ENCODE measurements around the gene SLC39A6.
A peak's percentile ranks its signal among the peaks of the same experiment; 100 is the strongest.
"Not testable (repeated sequence)": the region's sequence is repeated elsewhere in the genome, so short reads cannot be mapped to it uniquely, and the experiment has no call there.

SLC39A6 gene

DNA sequence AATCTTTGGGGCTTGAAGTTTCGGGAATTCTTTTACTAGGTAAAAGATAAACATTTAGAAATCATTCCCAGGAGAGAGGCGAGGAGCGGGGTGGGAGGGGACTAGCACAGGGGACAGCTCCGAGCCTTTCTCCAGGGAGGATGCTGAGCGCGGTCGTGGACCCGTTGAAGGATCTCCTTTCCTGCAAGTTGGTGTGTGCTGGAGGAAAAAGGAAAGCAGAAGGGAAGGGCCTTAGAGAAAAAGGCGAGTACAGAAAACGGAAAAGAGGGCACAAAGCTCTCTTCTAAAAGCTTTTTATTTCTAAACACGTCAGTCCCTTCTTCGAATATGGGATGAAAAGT lies 640 bp downstream of the SLC39A6 start:
- TF ChIP-seq GATA1 (IDR thresholded peaks at IDR 0.05; ENCODE audit: low read depth, low read length) = no peak
- TF ChIP-seq POLR2A (IDR thresholded peaks at IDR 0.05; ENCODE audit: low read length) = no peak
- DNase-seq = peak; percentile 40 to 57

- TF ChIP-seq GATA1 (IDR thresholded peaks at IDR 0.05; ENCODE audit: low read depth, low read length) (no peak), POLR2A (IDR thresholded peaks at IDR 0.05; ENCODE audit: low read length) (no peak)
- DNase-seq = peak; percentile 40 to 51
Observed at GRCh38 chr18:36127836-36128529, 1.2 kb downstream of the SLC39A6 start.

GRCh38 chr18:36126668-36127067 lies 2.5 kb downstream of the SLC39A6 start:
- TF ChIP-seq POLR2A (IDR thresholded peaks at IDR 0.05; ENCODE audit: low read length) (no peak), GATA1 (IDR thresholded peaks at IDR 0.05; ENCODE audit: low read depth, low read length) (no peak)
- DNase-seq = no peak

- TF ChIP-seq POLR2A (IDR thresholded peaks at IDR 0.05; ENCODE audit: low read length) (no peak), GATA1 (IDR thresholded peaks at IDR 0.05; ENCODE audit: low read depth, low read length) (no peak)
- DNase-seq = no peak
Observed at GRCh38 chr18:36124841-36125240, 4.3 kb downstream of the SLC39A6 start.

- DNase-seq = no peak
- TF ChIP-seq POLR2A (IDR thresholded peaks at IDR 0.05; ENCODE audit: low read length) = no peak
- TF ChIP-seq GATA1 (IDR thresholded peaks at IDR 0.05; ENCODE audit: low read depth, low read length) = no peak
Observed at GRCh38 chr18:36120297-36120696, 8.8 kb downstream of the SLC39A6 start.

GRCh38 chr18:36116771-36117170 lies 12.4 kb downstream of the SLC39A6 start:
- DNase-seq = not testable (repeated sequence)

DNA sequence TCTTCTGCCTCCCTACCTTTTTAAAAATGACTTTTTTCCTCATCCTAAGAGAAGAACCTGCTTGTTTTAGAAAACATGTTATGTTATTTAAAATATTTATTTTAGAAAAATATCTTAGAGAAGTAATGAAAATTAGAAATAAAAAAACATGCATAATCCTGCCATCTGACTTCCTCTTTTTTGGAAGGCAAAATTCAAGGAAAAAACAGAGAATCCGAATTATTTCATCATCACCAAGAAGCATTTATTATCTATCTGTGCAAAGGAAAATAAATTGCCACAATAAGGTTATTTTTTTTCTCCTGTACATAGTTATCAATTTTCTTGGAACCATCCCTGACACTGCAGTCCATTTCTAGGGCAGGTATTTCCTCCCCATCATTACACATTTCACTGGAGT lies 14.4 kb downstream of the SLC39A6 start:
- TF ChIP-seq GATA1 (IDR thresholded peaks at IDR 0.05; ENCODE audit: low read depth, low read length) = no peak
- DNase-seq = no peak

DNA sequence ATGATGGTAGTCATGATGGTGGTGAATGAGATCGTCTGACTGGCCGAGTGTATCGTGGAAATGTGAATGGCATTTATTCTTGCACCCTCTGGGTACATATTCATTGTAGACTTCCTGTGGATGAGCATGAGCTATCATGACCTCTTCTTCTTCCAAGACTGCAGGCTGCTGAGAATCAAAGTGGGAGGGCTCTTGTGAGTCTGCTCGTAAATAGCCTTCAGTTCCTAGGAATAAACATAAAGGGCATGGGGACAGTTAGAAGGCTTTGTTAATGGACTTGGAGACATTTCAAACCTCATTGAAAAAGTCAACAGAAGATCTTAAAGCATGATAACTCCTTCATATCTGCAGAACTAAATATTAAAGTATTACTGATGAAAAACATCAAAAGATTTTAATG lies 14.9 kb downstream of the SLC39A6 start:
- TF ChIP-seq GATA1 (IDR thresholded peaks at IDR 0.05; ENCODE audit: low read depth, low read length) = no peak
- TF ChIP-seq POLR2A (IDR thresholded peaks at IDR 0.05; ENCODE audit: low read length) = no peak

GRCh38 chr18:36112302-36112701 lies 16.8 kb downstream of the SLC39A6 start:
- TF ChIP-seq POLR2A (IDR thresholded peaks at IDR 0.05; ENCODE audit: low read length) (no peak), GATA1 (IDR thresholded peaks at IDR 0.05; ENCODE audit: low read depth, low read length) (no peak)
- DNase-seq = no peak

More for the DNA sequence above, 14.9 kb downstream of the SLC39A6 start:
- DNase-seq = no peak

- TF ChIP-seq POLR2A (IDR thresholded peaks at IDR 0.05; ENCODE audit: low read length) (no peak), GATA1 (IDR thresholded peaks at IDR 0.05; ENCODE audit: low read depth, low read length) (no peak)
- DNase-seq = no peak
Observed at GRCh38 chr18:36109737-36110136, 19.4 kb downstream of the SLC39A6 start.

- TF ChIP-seq GATA1 (IDR thresholded peaks at IDR 0.05; ENCODE audit: low read depth, low read length) (no peak), POLR2A (IDR thresholded peaks at IDR 0.05; ENCODE audit: low read length) (no peak)
- no peak for DNase-seq
Observed at GRCh38 chr18:36108601-36109000, 20.5 kb downstream of the SLC39A6 start.

- DNase-seq = no peak
- TF ChIP-seq POLR2A (IDR thresholded peaks at IDR 0.05; ENCODE audit: low read length) (no peak), GATA1 (IDR thresholded peaks at IDR 0.05; ENCODE audit: low read depth, low read length) (no peak)
Observed at GRCh38 chr18:36108196-36108595, 20.9 kb downstream of the SLC39A6 start.

DNA sequence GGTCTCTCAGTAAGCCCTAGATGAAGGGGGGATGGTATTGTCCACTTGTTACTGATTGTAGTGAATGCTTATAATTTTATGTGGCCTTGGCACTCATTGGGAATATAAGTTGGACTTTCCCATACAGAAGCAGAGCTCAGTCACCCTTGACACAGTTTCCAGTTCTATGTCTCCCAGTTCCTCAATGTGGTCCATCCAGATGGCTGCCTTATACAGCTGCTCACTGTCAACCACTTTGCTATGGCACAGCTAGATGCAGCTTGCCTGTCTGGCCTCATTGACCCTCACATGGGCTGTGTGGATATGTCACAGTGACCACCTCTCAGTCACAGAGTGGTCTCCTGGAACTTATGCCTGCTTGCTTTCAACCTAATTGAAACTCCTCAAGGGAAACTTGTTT lies 21.7 kb downstream of the SLC39A6 start:
- TF ChIP-seq POLR2A (IDR thresholded peaks at IDR 0.05; ENCODE audit: low read length) (no peak), GATA1 (IDR thresholded peaks at IDR 0.05; ENCODE audit: low read depth, low read length) (no peak)
- DNase-seq = no peak

GRCh38 chr18:36104749-36105148 lies 24.4 kb downstream of the SLC39A6 start:
- DNase-seq = no peak
- no peak for TF ChIP-seq GATA1 (IDR thresholded peaks at IDR 0.05; ENCODE audit: low read depth, low read length)
- no peak for TF ChIP-seq POLR2A (IDR thresholded peaks at IDR 0.05; ENCODE audit: low read length)

- TF ChIP-seq GATA1 (IDR thresholded peaks at IDR 0.05; ENCODE audit: low read depth, low read length) (no peak), POLR2A (IDR thresholded peaks at IDR 0.05; ENCODE audit: low read length) (no peak)
- peak in 1 of 2 experiments; percentile 34 for DNase-seq
Observed at GRCh38 chr18:36101943-36102342, 27.2 kb downstream of the SLC39A6 start.

DNA sequence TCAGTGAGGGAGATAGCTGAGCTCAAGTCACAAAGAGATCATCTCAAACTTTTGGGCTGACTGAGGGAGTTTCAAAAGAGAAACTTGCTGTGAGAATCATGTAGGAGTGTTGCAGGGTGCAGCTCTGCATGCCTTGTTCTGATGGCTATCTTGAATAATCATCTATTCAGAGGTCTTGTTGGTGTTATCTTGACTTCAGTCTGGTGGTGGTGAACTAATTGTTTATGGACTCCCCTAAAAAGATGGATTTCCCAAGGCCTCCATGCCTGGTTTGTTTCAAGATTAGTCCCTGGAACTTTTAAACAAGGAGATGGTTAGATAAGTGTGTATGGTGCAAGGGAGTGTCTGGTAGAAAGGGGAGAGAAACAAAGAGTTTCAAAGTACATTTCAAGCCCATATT lies 29.8 kb downstream of the SLC39A6 start:
- DNase-seq = peak; percentile 17 to 69
- TF ChIP-seq POLR2A (IDR thresholded peaks at IDR 0.05; ENCODE audit: low read length) (no peak), GATA1 (IDR thresholded peaks at IDR 0.05; ENCODE audit: low read depth, low read length) (no peak)

All from erythroblast (primary cell).